HG03159 (cell line): ENCODE data around the gene TEDC2.

Experiments used
- ATAC-seq: cut with Tn5 transposase; IDR thresholded peaks from one replicate; pipeline ENCODE4 v1.9.1; 2021; ENCODE audit warnings: mild to moderate bottlenecking, moderate library complexity; ENCODE audit not compliant: unreplicated experiment

The TEDC2 gene

GRCh38 chr16:2465653-2466415 lies 5.9 kb downstream of the TEDC2 start:
- no peak for ATAC-seq

DNA sequence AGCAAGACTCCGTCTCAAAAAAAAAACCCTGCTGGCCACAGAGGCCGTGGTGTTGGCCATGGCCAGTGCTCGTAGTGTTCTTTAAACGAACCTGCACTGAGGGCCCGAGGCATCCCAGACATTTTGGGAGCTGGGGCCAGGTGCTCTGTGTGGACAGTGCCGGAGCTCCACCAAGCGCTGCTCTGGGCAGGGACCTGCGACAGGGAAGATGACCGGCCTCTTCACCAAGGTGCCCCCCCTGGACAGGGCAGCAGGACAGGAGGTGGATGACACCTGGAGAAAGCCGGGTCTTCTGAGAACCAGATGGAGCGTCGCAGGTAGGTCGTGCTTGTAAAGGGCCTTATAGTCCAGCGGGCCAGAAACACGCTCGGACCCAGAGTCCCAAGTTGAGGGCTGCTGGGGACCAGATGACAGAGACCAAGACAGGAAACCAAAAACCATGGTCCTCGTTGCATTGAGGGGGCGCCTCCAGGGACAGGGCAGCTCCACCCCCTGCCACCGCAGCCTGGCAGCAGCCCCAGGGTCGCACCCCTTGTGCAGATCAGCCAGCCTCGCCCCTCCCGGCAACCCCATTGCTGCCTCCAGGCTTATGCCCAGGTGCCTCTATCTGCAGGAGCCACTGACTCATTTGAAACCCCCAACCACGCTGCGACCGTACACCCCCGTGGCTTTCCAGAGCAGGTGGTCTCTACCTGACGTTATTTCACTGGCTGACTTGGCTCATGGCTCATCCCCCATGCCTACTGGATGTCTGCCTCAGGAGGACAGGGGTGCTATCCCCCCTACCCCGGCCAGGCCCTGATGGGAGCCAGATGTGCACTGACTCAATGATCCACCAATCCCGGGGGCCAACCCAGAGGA lies 7.0 kb downstream of the TEDC2 start:
- no peak for ATAC-seq

DNA sequence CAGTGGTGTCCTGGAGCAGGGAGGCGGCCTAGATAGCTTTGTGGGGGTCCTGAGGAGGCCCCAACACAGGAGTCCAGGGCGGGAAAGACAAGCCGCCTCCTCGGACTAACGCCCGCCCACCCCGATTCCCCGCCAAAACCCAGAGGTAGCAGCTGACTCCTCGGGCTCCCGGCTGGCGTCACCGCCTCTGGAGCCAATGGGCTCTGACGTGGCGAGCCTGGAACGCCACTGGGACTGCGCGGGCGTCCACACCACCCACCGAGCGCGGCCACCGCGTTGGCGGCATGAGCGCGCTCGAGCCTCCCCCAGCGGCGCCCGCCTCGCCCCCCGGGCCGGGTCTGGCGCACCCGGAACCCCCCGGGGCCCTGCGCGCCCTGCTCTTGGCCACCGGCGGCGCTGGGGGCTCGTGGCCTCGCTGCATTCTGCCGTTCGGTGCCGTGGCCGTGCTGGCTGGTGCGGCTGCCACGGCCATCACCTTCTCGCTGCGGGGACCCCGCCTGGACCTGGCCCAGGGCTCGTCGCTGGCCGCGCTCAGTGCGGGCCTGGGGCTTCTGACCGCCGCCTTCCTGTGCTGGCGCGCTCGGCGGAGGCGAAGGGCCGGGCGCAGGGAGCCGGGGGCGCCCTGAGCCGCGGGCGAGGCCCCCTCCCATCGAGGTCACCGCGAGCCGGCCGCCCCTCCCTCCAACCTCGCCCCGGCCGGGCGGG lies 7.8 kb downstream of the TEDC2 start:
- no peak for ATAC-seq

GRCh38 chr16:2468233-2468724 lies 8.4 kb downstream of the TEDC2 start:
- ATAC-seq = no peak

DNA sequence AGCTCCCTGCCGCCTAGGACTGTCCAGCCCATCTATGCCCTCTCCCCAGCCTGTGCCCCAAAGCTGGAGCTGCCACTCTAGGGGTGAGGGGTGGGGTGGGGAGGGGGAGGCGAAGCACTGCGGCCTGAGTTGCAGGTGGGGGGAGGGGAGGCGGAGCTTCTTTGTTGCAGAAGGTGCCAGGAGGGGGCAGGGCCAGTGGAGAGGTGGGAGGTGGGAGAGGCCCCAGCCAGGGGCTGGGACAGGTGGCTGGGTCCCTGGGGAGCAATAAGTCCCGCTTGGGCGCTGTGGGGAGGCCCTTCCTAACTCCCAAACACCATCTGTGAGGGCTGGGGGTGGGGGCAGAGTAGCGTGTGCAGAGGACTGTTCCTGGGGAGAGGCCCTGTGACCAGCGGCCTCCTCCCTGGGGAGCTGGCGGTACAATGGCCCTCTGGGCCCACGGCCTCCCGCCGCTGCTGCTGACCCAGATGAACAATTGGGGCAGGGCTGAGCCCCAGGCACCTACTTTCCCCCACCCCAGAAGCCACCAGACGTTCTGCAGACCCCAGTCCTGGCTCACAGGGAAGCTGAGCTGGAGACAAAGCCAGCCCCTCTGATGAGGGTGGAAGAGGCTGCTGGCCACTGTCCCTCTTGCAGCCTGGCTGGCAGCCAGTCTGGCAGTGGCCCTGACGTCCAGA lies 9.0 kb downstream of the TEDC2 start:
- ATAC-seq = no peak

DNA sequence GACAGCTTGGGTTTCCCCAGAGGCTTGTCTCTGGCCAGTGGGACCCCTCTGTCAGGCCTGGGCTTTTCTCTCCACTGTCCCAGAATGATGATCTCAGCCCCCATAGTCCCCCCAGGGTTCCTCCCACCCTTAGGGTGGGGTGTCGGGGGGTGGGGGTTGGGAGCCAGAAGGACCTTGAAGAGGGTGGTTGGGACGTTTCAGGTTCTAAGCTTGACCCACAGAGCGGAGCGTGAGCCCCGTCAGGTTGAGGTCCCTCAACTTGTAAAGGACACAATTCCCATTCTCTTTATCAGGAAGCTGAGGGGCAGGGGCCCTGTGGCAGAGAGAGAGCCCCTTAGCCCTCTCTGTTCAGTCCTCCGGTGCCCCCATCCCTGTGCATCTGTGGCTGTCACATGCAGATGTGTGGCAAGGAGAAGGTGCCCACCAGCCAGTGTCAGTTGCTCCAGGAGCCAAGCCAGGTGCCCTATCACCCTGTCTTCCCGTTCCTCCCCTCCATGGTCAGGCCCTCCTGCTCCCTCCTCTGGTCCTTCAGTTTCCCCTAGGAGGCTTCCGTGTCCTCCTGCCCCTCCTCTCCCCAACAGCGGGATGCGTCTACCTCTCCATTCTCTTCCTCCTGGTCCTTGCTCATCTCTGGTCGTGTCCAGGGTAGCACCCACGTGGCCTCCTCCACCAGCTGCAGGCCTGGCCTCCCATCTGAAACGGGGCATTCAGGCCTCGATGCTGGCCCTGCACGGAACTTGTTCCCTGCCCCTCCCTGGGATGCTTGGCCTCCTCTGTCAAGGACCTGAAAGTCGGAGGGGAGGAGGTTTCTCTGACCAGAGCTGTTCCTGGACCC lies 9.7 kb downstream of the TEDC2 start:
- ATAC-seq = no peak

GRCh38 chr16:2470234-2470601 lies 10.3 kb downstream of the TEDC2 start:
- no peak for ATAC-seq

- no peak for ATAC-seq
Observed at GRCh38 chr16:2470603-2471015, 10.7 kb downstream of the TEDC2 start.

DNA sequence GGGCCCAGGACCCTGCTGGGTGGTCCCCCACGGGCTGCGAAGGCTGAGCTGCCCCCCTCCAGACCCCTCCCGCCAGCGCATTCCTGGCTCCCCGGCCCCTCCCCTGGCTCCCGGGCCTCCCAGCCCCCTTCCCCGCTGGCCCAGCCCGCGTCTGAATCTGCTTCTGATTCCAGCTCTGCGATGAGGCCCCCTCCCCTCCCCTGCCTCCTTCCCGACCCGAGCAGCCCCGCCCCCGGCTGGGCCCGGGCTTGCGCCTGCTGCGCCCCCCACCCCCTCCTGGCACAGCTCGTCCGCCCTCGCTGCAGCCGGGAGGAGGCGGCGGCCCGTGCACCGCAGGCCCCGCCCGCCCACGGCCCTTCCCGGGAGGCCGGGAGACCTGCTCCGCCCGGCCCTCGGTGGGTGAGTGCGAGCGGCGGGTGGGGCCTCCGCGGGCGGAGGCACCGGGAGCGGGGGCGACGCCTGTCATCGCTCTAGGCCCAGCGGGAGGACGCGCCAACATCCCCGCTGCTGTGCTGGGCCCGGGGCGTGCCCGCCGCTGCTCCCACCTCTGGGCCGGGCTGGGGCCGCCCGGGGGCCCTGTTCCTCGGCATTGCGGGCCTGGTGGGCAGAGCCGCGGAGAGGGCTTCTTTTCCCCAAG lies 11.2 kb downstream of the TEDC2 start, which contains the start of gene NTN3:
TSS of gene NTN3 (plus strand) at position 282 of the 637 bp plus-strand sequence. CDS start 405 bp downstream, outside the sequence.
- no peak for ATAC-seq

- no peak for ATAC-seq
Observed at GRCh38 chr16:2471653-2472487, 12.0 kb downstream of the TEDC2 start.

DNA sequence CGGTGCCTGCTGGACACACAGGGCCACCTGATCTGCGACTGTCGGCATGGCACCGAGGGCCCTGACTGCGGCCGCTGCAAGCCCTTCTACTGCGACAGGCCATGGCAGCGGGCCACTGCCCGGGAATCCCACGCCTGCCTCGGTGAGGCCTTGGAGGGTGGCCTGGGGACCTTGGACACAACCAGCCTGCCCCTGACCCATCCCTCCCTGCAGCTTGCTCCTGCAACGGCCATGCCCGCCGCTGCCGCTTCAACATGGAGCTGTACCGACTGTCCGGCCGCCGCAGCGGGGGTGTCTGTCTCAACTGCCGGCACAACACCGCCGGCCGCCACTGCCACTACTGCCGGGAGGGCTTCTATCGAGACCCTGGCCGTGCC lies 12.6 kb downstream of the TEDC2 start:
- ATAC-seq = no peak

GRCh38 chr16:2472885-2473445 lies 13.1 kb downstream of the TEDC2 start:
- no peak for ATAC-seq

DNA sequence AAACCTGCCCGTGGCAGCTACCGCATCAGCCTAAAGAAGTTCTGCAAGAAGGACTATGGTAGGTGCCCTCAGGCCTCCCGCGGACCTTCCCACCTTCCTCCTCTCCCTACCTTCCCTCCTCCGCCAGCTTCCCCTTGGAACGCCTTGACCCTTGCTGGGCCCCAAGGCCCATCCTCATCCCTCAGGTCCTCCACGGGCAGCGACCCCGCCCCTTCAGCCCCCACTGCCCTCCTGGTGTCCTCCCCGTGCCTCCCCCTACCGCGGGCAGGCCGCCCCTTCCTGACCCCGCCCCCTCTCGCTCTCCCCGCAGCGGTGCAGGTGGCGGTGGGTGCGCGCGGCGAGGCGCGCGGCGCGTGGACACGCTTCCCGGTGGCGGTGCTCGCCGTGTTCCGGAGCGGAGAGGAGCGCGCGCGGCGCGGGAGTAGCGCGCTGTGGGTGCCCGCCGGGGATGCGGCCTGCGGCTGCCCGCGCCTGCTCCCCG lies 13.6 kb downstream of the TEDC2 start:
- no peak for ATAC-seq

DNA sequence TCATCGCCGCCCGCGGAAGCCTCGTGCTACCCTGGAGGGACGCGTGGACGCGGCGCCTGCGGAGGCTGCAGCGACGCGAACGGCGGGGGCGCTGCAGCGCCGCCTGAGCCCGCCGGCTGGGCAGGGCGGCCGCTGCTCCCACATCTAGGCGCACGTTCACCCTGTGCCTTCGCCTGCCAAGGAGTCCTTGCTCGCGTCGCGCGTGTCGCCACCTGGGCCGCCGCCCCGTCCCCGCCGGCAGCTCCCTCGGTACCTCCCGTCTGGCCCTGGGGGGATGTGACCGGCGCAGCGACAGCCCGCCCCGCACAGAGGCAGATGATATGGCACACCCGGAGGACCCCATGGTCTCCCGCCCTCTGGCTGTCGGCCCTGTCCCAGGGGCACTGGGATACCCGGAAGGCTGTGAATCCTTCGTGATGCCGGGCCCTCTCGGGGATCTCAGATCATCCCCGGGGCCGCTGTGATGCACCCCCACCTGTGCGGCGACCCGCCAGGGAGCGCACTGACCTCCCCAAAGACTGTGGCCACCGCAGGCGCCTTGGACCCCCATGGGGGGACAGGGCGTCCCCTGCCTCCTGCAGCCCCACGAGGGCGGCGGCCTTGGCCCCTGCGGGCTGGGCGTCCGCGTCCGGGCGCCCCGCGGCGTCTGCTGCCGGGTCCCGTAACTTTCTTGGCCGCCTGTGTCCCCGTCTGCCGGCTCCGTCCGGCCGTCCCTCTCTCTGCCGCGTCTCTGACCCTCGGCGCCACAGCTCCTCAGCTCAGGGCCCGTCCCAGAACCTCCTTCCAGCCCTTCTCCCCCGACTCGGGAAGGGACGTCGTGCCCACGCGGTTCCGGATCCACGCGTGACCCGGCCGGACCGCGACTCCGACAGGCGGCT lies 14.3 kb downstream of the TEDC2 start:
- ATAC-seq = peak; percentile 19

DNA sequence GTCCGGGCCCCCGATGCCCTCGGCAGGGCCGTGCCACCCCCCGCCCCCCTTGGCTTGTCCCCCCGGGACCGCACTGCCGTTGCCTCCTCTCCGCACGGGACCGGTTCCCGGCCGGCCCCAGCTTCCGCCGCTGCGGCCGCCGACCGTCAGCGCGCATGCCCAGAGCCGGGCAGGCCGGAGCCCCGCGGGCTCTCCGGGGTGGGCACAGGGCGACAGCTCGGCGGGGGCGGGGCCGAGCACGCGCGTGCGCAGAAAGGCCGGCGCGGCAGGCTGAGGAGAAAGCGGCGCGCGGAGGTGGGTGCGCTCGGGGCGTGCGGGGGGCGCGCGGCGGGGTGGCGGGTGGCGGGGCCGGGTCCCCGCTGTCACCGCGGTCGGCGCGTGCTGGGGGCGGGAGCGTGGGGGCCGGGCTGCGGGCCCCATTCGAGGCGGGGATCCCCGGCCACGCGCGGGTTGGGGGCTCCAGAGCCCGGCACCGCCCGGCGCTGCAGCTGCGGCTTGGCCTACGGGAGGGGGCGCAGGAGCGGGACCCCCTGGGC lies 15.0 kb downstream of the TEDC2 start, which contains the start of gene TBC1D24:
TSS of gene TBC1D24 (plus strand) at position 251 of the 536 bp plus-strand sequence. CDS start 21,022 bp downstream, outside the sequence.
- ATAC-seq = peak; percentile 58
